ENCODE results near the gene CYBB. TPM values are rescaled to one million over a fixed set of nuclear protein-coding genes. Genes with fewer than 3 reads are reported as not detected.

Gene CYBB
- total RNA-seq, 2 donors from 2014 or later: 7.2 to 7.9 TPM

DNA sequence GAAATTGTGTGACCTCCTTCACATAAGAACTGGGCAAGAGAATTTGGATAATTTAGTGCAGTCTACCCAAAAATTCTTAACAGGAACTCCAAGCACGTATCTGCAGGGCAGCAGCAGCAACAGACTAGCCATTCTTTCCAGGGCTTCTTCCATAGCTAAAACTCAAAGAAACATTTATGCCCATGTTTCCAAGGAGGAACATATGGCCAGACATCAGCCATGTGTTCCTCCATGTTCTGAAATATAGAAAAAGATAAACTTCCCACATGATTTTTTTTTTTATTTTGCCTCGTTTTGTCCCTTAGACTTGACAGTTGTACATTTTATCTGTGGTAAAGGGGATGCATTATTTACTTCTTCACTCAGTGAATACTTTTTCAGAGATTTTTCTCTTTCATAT, 27.6 kb upstream of the CYBB start:
- Histone ChIP-seq H3K27ac (no peak overlapping the region), H3K4me1 (replicated peaks) (no peaks in the 10 kb centered on the region), H3K9me3 (no peaks in the 10 kb centered on the region), H3K27me3 (replicated peaks; ENCODE audit: insufficient read depth) (no peaks in the 10 kb centered on the region), H3K4me3 (no peak overlapping the region), H3K36me3 (no peaks in the 10 kb centered on the region)
- WGBS: 76% methylated on average over 2 of the region's 2 CpGs
- no peak for DNase-seq (ENCODE audit: low spot score)
- TF ChIP-seq POLR2AphosphoS5 (IDR thresholded peaks at IDR 0.05) (no peak), CTCF (IDR thresholded peaks at IDR 0.05) (no peak), POLR2A (IDR thresholded peaks at IDR 0.05) (no peak)
- intact Hi-C loops (cut with DNase I): no loop called here

DNA sequence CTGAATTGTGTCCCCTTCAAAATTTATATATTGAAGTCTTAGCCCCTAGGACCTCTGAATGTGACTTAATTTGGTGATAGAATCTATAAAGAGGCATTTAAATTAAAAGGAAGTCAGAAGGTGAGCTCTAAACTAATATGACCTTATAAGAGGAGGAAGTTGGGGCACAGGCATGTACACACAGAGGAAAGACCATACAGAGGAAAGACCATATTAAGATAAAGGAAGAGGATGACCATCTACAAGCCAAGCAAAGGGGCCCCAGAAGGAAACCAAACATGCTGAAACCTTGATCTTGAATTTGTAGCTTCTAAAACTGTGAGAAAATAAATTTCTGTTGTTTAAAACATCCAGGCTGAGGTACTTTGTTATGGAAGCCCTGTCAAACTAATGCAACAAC, 26.9 kb upstream of the CYBB start:
- TF ChIP-seq POLR2A (IDR thresholded peaks at IDR 0.05): no peak
- no peak for TF ChIP-seq POLR2AphosphoS5 (IDR thresholded peaks at IDR 0.05)
- no peak for TF ChIP-seq CTCF (IDR thresholded peaks at IDR 0.05)
- H3K27me3 ChIP-seq (replicated peaks; ENCODE audit: insufficient read depth): no peaks in the 10 kb centered on the region
- no peaks in the 10 kb centered on the region for H3K4me1 ChIP-seq (replicated peaks)
- no peak overlapping the region for H3K27ac ChIP-seq
- no peaks in the 10 kb centered on the region for H3K36me3 ChIP-seq
- intact Hi-C loops (cut with DNase I): no loop called here
- H3K4me3 ChIP-seq: no peak overlapping the region
- no peak for DNase-seq (ENCODE audit: low spot score)
- no peaks in the 10 kb centered on the region for H3K9me3 ChIP-seq

- Histone ChIP-seq H3K4me3 (no peak overlapping the region), H3K4me1 (replicated peaks) (no peaks in the 10 kb centered on the region), H3K9me3 (no peaks in the 10 kb centered on the region), H3K27ac (no peak overlapping the region), H3K36me3 (no peaks in the 10 kb centered on the region), H3K27me3 (replicated peaks; ENCODE audit: insufficient read depth) (no peaks in the 10 kb centered on the region)
- no peak for TF ChIP-seq POLR2A (IDR thresholded peaks at IDR 0.05)
- no peak for TF ChIP-seq CTCF (IDR thresholded peaks at IDR 0.05)
- TF ChIP-seq POLR2AphosphoS5 (IDR thresholded peaks at IDR 0.05): no peak
- 93% methylated on average over 2 of the region's 2 CpGs for WGBS
- intact Hi-C loops (cut with DNase I): no loop called here
- no peak for DNase-seq (ENCODE audit: low spot score)
Measured at GRCh38 chrX:37753384-37753783, 26.5 kb upstream of the CYBB start.

GRCh38 chrX:37754516-37754915, 25.3 kb upstream of the CYBB start:
- intact Hi-C loops (cut with DNase I): no loop called here
- no peak for DNase-seq (ENCODE audit: low spot score)
- no peak overlapping the region for H3K27ac ChIP-seq
- H3K9me3 ChIP-seq: no peaks in the 10 kb centered on the region
- H3K4me1 ChIP-seq (replicated peaks): no peaks in the 10 kb centered on the region
- no peaks in the 10 kb centered on the region for H3K27me3 ChIP-seq (replicated peaks; ENCODE audit: insufficient read depth)
- H3K36me3 ChIP-seq: no peaks in the 10 kb centered on the region
- H3K4me3 ChIP-seq: no peak overlapping the region
- 100% methylated on average over 2 of the region's 2 CpGs for WGBS
- TF ChIP-seq POLR2A (IDR thresholded peaks at IDR 0.05): no peak
- no peak for TF ChIP-seq POLR2AphosphoS5 (IDR thresholded peaks at IDR 0.05)
- no peak for TF ChIP-seq CTCF (IDR thresholded peaks at IDR 0.05)

GRCh38 chrX:37755025-37755424, 24.8 kb upstream of the CYBB start:
- Histone ChIP-seq H3K4me3 (no peak overlapping the region), H3K9me3 (no peaks in the 10 kb centered on the region), H3K27me3 (replicated peaks; ENCODE audit: insufficient read depth) (no peaks in the 10 kb centered on the region), H3K36me3 (no peaks in the 10 kb centered on the region), H3K27ac (no peak overlapping the region), H3K4me1 (replicated peaks) (no peaks in the 10 kb centered on the region)
- TF ChIP-seq POLR2A (IDR thresholded peaks at IDR 0.05) (no peak), CTCF (IDR thresholded peaks at IDR 0.05) (no peak), POLR2AphosphoS5 (IDR thresholded peaks at IDR 0.05) (no peak)
- DNase-seq (ENCODE audit: low spot score): no peak
- intact Hi-C loops (cut with DNase I): no loop called here
